ENCODE data around the gene LPP. TPM values are rescaled to one million over a fixed set of nuclear protein-coding genes. Genes with fewer than 3 reads are reported as not detected.
"Not testable (repeated sequence)": the region's sequence is repeated elsewhere in the genome, so short reads cannot be mapped to it uniquely, and the experiment has no call there.

The LPP gene
- total RNA-seq, 1 donor from 2014 or later: 11.7 TPM

- no peak for DNase-seq
These were observed 440.2 kb downstream of the LPP start for GRCh38 chr3:188594139-188594538.

DNA sequence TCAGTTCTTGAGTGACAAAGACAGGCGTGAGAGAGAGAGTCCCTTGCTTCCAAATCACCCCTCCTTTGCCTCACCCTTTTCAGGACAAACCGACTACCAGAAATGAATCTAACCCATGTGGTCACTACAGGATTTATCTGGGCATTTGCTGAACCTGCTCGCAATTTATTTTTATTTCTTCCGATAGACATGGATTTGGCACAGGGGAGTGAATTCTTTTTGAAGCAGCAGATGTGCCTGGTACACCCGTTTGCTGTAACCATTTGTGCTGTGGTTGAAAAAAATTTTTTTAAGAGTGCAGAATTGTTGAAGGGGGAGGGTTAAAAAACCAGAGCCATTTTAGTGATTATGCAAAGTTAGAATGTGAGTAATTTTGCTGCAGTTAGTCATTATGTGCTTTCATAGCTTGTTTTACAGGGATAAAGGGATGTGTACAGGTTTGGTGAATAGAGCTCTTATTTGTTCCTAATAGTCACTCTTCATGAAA lies 442.0 kb downstream of the LPP start:
- DNase-seq: no peak

GRCh38 chr3:188598894-188599293 lies 444.9 kb downstream of the LPP start:
- DNase-seq: no peak

- DNase-seq: no peak
These were observed 448.2 kb downstream of the LPP start for GRCh38 chr3:188602111-188602510.

GRCh38 chr3:188602620-188603019 lies 448.7 kb downstream of the LPP start:
- DNase-seq: no peak

GRCh38 chr3:188604651-188605050 lies 450.7 kb downstream of the LPP start:
- no peak for DNase-seq

DNA sequence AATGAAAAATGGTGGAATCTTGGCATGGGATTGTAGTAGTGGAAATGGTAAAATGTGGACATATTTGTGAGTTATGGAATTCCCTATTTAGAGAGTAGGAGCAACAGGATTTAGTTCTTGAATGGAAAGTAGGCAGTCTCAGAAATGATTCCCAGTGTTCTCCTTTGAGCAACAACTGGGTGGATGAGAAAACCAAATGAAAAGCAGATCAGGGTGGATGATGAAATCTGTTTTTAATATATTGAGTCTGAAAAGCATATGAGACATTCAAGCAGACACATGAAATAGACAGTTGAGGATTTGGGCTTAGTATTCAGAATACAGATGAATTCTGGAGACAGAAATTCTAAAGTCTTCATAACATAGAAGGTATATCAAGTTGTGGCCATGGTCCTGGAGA lies 451.3 kb downstream of the LPP start:
- no peak for DNase-seq

DNA sequence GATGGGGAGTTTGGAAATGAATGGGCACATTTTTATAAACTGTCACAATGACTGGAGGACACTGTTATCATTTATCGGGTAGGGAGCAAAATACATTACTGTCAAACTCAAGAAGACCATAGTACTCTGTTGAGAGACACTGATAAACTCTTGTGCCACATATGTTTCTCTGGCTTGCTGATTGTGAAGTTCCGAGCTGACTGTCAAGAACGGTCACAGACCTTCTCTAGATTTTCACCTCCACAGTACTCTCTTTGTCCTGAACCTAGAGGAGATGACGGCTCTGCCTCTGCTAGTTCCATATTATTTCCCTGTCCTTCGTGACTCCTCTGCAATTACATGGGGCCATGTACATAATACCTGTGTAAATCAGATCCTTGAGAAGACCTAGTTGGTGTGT lies 451.9 kb downstream of the LPP start:
- no peak for DNase-seq

DNA sequence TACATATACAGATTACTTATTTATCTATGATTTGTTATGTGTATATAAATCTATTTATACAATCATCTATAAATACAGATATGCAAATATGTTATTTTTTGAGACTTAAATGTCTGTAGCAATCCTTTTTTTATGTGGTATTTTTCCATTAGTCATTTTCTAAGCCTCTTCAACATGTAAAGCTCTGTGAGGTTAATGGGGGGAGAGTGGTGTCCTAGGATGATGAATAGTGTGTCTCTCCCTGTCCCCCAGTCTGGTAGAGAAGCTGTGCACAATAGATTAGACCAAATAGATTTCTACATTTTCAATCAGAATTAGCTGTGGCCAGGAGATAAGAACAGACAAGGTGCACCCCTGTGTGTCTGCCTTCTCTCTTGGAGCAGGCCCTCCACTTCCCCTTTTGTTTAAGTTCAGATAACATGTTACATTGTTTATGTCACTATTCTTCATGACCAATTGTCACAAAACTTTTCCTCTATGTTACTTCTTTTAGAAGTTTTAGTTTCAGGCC lies 453.9 kb downstream of the LPP start:
- DNase-seq: no peak

DNA sequence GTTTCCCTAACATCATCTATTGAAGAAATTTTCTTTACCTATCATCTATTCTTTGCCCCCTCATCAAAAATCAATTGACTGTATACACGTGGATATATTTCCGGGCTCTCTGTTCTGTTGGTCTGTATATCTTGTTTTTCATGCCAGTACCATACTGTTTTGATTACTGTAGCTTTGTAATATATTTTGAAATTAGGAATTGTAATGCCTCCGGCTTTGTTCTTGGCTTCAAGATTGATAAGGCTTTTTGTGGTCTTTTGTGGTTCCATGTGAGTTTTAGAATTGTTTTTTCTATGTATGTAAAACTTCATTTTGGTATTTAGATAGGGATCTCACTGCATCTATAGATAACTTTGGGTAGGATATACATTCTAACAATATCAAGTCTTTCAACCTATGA lies 454.4 kb downstream of the LPP start:
- DNase-seq: no peak

- not testable (repeated sequence) for DNase-seq
These were observed 459.8 kb downstream of the LPP start for GRCh38 chr3:188613721-188614120.

- no peak for DNase-seq
These were observed 463.3 kb downstream of the LPP start for GRCh38 chr3:188617270-188617669.

- no peak for DNase-seq
These were observed 464.2 kb downstream of the LPP start for GRCh38 chr3:188617988-188618701.

- DNase-seq: no peak
These were observed 466.8 kb downstream of the LPP start for GRCh38 chr3:188620752-188621151.

GRCh38 chr3:188624384-188624783 lies 470.4 kb downstream of the LPP start:
- no peak for DNase-seq

- DNase-seq: no peak
These were observed 470.9 kb downstream of the LPP start for GRCh38 chr3:188624828-188625227.

DNA sequence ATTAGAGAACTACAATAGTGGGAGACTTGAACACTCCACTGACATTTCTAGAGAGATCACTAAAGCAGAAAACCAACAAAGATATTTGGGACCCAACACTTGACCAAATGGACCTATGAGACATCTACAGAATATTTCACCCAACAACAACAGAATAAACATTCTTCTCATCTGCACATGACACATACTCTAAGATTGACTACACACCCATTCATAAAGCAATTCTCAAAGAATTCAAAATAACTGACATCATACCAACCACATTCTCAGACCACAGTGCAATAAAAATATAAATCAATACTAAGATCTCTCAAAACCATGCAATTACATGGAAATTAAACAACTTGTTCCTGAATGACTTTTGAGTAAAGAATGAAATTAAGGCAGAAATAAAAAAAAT lies 473.7 kb downstream of the LPP start:
- DNase-seq: no peak

DNA sequence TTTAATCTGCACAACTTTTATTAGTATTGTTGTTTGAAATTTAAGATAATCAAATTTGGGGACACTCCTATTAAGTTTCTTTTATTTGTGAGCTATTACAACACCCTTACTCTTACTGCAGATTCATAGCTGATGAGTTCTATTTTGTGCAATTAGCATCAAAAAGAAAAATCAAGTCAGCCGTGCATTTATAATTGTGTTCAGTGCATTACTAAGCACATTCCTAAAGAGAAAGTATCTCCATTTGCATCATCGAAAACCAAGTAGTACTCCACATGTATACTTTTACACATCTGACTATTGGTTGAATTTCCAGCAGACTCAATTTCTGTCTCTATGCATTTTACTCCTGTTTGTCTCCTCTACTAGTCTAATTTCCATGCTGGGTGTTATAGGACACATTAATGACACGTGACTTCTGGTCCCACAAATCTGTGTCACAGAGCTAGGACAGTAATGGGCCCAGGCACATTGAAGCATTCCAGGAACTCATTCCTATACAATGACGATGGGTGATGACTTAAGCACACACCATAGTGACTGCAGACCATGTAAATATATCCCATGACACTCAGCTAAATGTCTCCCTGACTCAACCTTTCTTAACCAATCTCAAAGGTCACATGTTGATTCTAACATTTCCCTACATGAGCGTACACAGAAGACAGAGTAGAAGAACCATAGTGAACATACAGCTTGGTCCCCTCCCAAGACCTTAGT lies 477.5 kb downstream of the LPP start:
- no peak for DNase-seq

DNA sequence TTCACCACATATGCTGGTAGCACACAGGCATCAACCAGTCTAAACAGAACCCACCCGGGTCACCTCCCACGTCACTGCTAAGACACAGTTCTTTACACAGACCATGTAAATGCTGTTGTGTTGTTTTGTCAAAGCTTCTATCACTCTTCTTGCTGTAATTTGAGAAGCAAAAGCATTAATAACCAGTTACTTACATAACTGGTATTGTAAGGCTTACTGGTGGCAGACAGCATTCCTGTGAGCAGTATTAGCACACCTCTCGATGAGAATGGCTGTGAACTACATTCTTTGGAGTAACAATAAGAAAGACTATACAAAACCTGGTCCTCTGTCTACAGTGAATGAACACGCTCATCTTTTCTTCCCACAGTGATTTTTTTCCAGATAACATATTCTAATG lies 479.2 kb downstream of the LPP start:
- no peak for DNase-seq

GRCh38 chr3:188634285-188634684 lies 480.3 kb downstream of the LPP start:
- DNase-seq: no peak

- DNase-seq: no peak
These were observed 481.5 kb downstream of the LPP start for GRCh38 chr3:188635258-188636042.

- DNase-seq: not testable (repeated sequence)
These were observed 482.3 kb downstream of the LPP start for GRCh38 chr3:188636292-188636691.

- DNase-seq: no peak
These were observed 487.1 kb downstream of the LPP start for GRCh38 chr3:188641076-188641475.
